Stimulated activated CD4-positive, alpha-beta T cell treated with anti-CD3 and anti-CD28 coated beads, Interleukin-1b, Interleukin-23, amount 100 ng/mL, for 4 hours (primary cell): Measurements from ENCODE around the gene PPARGC1A.

Experiments used
- DNase-seq, 2 donors: peaks; one replicate each; pipeline ENCODE4 v3.0.0-alpha.2; 2020; ENCODE audit warnings: low read depth in 2 of 2

The PPARGC1A gene

GRCh38 chr4:23889814-23890341 lies at the start of gene PPARGC1A:
PPARGC1A (minus strand) TSS chr4:23890047; CDS start chr4:23889957, 90 bp downstream.
- DNase-seq, result no peak

- DNase-seq, result no peak
Observed at GRCh38 chr4:23938796-23939195, 48.9 kb upstream of the PPARGC1A start.

GRCh38 chr4:23937173-23937572 lies 47.3 kb upstream of the PPARGC1A start:
- no peak for DNase-seq

GRCh38 chr4:23934915-23935314 lies 45.1 kb upstream of the PPARGC1A start:
- no peak for DNase-seq

GRCh38 chr4:23934223-23934622 lies 44.4 kb upstream of the PPARGC1A start:
- DNase-seq, result no peak

GRCh38 chr4:23932901-23933308 lies 43.1 kb upstream of the PPARGC1A start:
- DNase-seq, result no peak

GRCh38 chr4:23932186-23932585 lies 42.3 kb upstream of the PPARGC1A start:
- no peak for DNase-seq

- no peak for DNase-seq
Observed at GRCh38 chr4:23931489-23931830, 41.6 kb upstream of the PPARGC1A start.

- no peak for DNase-seq
Observed at GRCh38 chr4:23930750-23931488, 41.1 kb upstream of the PPARGC1A start.

GRCh38 chr4:23929248-23929647 lies 39.4 kb upstream of the PPARGC1A start:
- no peak for DNase-seq

GRCh38 chr4:23924556-23924955 lies 34.7 kb upstream of the PPARGC1A start:
- no peak for DNase-seq

- DNase-seq, result no peak
Observed at GRCh38 chr4:23923840-23924239, 34.0 kb upstream of the PPARGC1A start.

GRCh38 chr4:23923141-23923540 lies 33.3 kb upstream of the PPARGC1A start:
- no peak for DNase-seq

- DNase-seq, result no peak
Observed at GRCh38 chr4:23922541-23923111, 32.8 kb upstream of the PPARGC1A start.

GRCh38 chr4:23922013-23922412 lies 32.2 kb upstream of the PPARGC1A start:
- DNase-seq, result no peak

GRCh38 chr4:23921447-23921845 lies 31.6 kb upstream of the PPARGC1A start:
- no peak for DNase-seq

GRCh38 chr4:23920716-23921446 lies 31.0 kb upstream of the PPARGC1A start:
- DNase-seq, result no peak

- no peak for DNase-seq
Observed at GRCh38 chr4:23920296-23920695, 30.4 kb upstream of the PPARGC1A start.

- DNase-seq, result no peak
Observed at GRCh38 chr4:23916282-23916681, 26.4 kb upstream of the PPARGC1A start.

GRCh38 chr4:23915459-23916132 lies 25.7 kb upstream of the PPARGC1A start:
- DNase-seq, result no peak

- no peak for DNase-seq
Observed at GRCh38 chr4:23911675-23912455, 22.0 kb upstream of the PPARGC1A start.
